Neuronal stem cell (in vitro differentiated cells): Measurements from ENCODE around the gene NLRC3.
"Not testable (repeated sequence)": the region's sequence is repeated elsewhere in the genome, so short reads cannot be mapped to it uniquely, and the experiment has no call there.

Experiments used
- DNase-seq: peaks from one replicate; pipeline ENCODE4 v3.0.0-alpha.2; 2013; ENCODE audit warnings: low spot score
- H2AFZ ChIP-seq: one replicate; pipeline ENCODE4 v1.6.1; 2013; ENCODE audit warnings: mild to moderate bottlenecking, low read length, inconsistent platforms
- H2AK5ac ChIP-seq: 2 replicates; pipeline ENCODE4 v1.6.1; 2013; ENCODE audit warnings: low read depth, mild to moderate bottlenecking, inconsistent platforms, low read length, moderate library complexity, mixed read lengths
- H2BK120ac ChIP-seq: 2 replicates; pipeline ENCODE4 v1.6.1; 2013; ENCODE audit warnings: low read depth, mild to moderate bottlenecking, inconsistent platforms, low read length, moderate library complexity, mixed read lengths
- H2BK12ac ChIP-seq: one replicate; pipeline ENCODE4 v1.6.1; 2013; ENCODE audit warnings: low read length, inconsistent platforms
- H2BK15ac ChIP-seq: 2 replicates; pipeline ENCODE4 v1.6.1; 2013; ENCODE audit warnings: mild to moderate bottlenecking, low read length, inconsistent platforms, mixed read lengths
- H2BK5ac ChIP-seq: one replicate; pipeline ENCODE4 v1.6.1; 2013; ENCODE audit warnings: inconsistent platforms, mild to moderate bottlenecking, low read length, moderate library complexity
- H3K14ac ChIP-seq: one replicate; pipeline ENCODE4 v1.6.1; 2013; ENCODE audit warnings: low read length, inconsistent platforms
- H3K18ac ChIP-seq: 2 replicates; pipeline ENCODE4 v1.6.1; 2013; ENCODE audit warnings: low read length, inconsistent platforms
- H3K23ac ChIP-seq: 2 replicates; pipeline ENCODE4 v1.6.1; 2013; ENCODE audit warnings: low read depth, mild to moderate bottlenecking, mixed read lengths, low read length, inconsistent platforms; ENCODE audit not compliant: poor library complexity
- H3K27ac ChIP-seq: replicated peaks from 3 replicates; pipeline ENCODE4 v1.5.1; 2013; ENCODE audit warnings: low read length, inconsistent platforms
- H3K27me3 ChIP-seq, 3 experiments: 2 replicates each; pipeline ENCODE4 v1.6.1; 2013; ENCODE audit warnings: low read length in 3 of 3, mild to moderate bottlenecking in 2 of 3, inconsistent platforms in 1 of 3, low read depth in 1 of 3, mixed read lengths in 1 of 3, moderate library complexity in 1 of 3; ENCODE audit not compliant: control insufficient read depth in 3 of 3, insufficient read depth in 3 of 3
- H3K36me3 ChIP-seq, 2 donors: replicated peaks in 1 of 2; 2 replicates each; pipeline ENCODE4 v1.6.1; 2013; ENCODE audit warnings: low read length in 2 of 2; ENCODE audit not compliant: control insufficient read depth in 2 of 2, insufficient read depth in 2 of 2
- H3K4ac ChIP-seq: 2 replicates; pipeline ENCODE4 v1.6.1; 2013; ENCODE audit warnings: inconsistent platforms, mild to moderate bottlenecking, low read length, moderate library complexity
- H3K4me1 ChIP-seq, 2 donors: 1 replicate in 1 of 2; 2 replicates in 1 of 2; pipeline ENCODE4 v1.6.1; 2013; ENCODE audit warnings: low read length in 2 of 2, low read depth in 1 of 2; ENCODE audit not compliant: control insufficient read depth in 2 of 2, insufficient read depth in 1 of 2
- H3K4me2 ChIP-seq: one replicate; pipeline ENCODE4 v1.6.1; 2013; ENCODE audit warnings: mild to moderate bottlenecking, low read length, inconsistent platforms; ENCODE audit not compliant: insufficient read depth, poor library complexity, severe bottlenecking
- H3K4me3 ChIP-seq, 2 donors: 2 replicates each; pipeline ENCODE4 v1.5.1; 2013; ENCODE audit warnings: low read length in 2 of 2, mild to moderate bottlenecking in 2 of 2, inconsistent platforms in 1 of 2, moderate library complexity in 1 of 2
- H3K79me1 ChIP-seq: one replicate; pipeline ENCODE4 v1.6.1; 2013; ENCODE audit warnings: low read depth, mild to moderate bottlenecking, inconsistent platforms, low read length, moderate library complexity
- H3K9ac ChIP-seq: one replicate; pipeline ENCODE4 v1.6.1; 2013; ENCODE audit warnings: mild to moderate bottlenecking, low read depth, low read length, inconsistent platforms; ENCODE audit not compliant: poor library complexity
- H3K9me3 ChIP-seq, 2 donors: replicated peaks in 1 of 2; 2 replicates each; pipeline versions ENCODE3 to v1.6.1; 2013; ENCODE audit warnings: low read length in 2 of 2, mild to moderate bottlenecking in 2 of 2, inconsistent platforms in 1 of 2, low read depth in 1 of 2, mixed read lengths in 1 of 2, moderate library complexity in 1 of 2; ENCODE audit not compliant: control insufficient read depth in 2 of 2, insufficient read depth in 1 of 2
- H4K8ac ChIP-seq: one replicate; pipeline ENCODE4 v1.6.1; 2013; ENCODE audit warnings: low read depth, mild to moderate bottlenecking, inconsistent platforms, low read length, moderate library complexity
- H4K91ac ChIP-seq: one replicate; pipeline ENCODE4 v1.6.1; 2013; ENCODE audit warnings: low read length, low read depth, mild to moderate bottlenecking, inconsistent platforms; ENCODE audit not compliant: poor library complexity
- WGBS, 2 donors: extraction: QIAGEN DNeasy Blood & Tissue Kit; methylation state at CpG; one replicate each; pipeline ENCODE4 v1.1.7; 2013; ENCODE audit warnings: missing lambda C conversion rate in 2 of 2, mixed read lengths in 1 of 2; ENCODE audit not compliant: insufficient read length in 2 of 2, insufficient replicate concordance in 1 of 2; ENCODE audit errors: extremely low coverage in 2 of 2; 5-methylcytosine and 5-hydroxymethylcytosine counted together

Gene NLRC3

GRCh38 chr16:3501412-3501761 lies 75.8 kb downstream of the NLRC3 start:
- DNase-seq, H2AK5ac ChIP-seq, H3K23ac ChIP-seq, H3K14ac ChIP-seq, H4K91ac ChIP-seq, H3K79me1 ChIP-seq, H2BK5ac ChIP-seq, H3K18ac ChIP-seq, H3K9me3 ChIP-seq, H2BK12ac ChIP-seq, H3K9ac ChIP-seq, H3K4me1 ChIP-seq, H2BK15ac ChIP-seq, H2BK120ac ChIP-seq, H3K4ac ChIP-seq, H4K8ac ChIP-seq, H3K27me3 ChIP-seq: not testable (repeated sequence)
- H3K36me3 ChIP-seq = peaks cover 2 to 20% of the 10 kb centered on the region in 2 donors
- peak overlapping the region; percentile 72 for H3K27ac ChIP-seq
- H3K4me3 ChIP-seq = peak overlapping the region; percentile 82 to 87
- H3K4me2 ChIP-seq = peak overlapping the region; percentile 54
- peak overlapping the region; percentile 93 for H2AFZ ChIP-seq
- WGBS, 2 donors = no CpG with 5 or more reads among the region's 24 CpGs

GRCh38 chr16:3498988-3499387 lies 78.2 kb downstream of the NLRC3 start:
- Histone ChIP-seq H3K14ac (no peak overlapping the region), H3K23ac (no peak overlapping the region), H3K36me3 (no peaks in the 10 kb centered on the region), H4K91ac (no peak overlapping the region), H3K18ac (no peak overlapping the region), H2AK5ac (no peak overlapping the region), H2AFZ (no peak overlapping the region), H2BK12ac (no peak overlapping the region), H3K27me3 (no peaks in the 10 kb centered on the region), H3K27ac (no peak overlapping the region), H3K4ac (no peak overlapping the region), H3K4me3 (no peak overlapping the region), H3K9ac (no peak overlapping the region), H3K79me1 (peaks cover 3% of the 10 kb centered on the region), H2BK120ac (no peak overlapping the region), H3K4me1 (peaks cover 0 to 4% of the 10 kb centered on the region in 2 donors), H2BK5ac (no peak overlapping the region), H3K4me2 (no peak overlapping the region), H2BK15ac (no peak overlapping the region), H3K9me3 (no peaks in the 10 kb centered on the region), H4K8ac (no peak overlapping the region)
- no peak for DNase-seq
- no CpG with 5 or more reads among the region's 16 CpGs for WGBS, 2 donors

- no peak overlapping the region for H2AFZ ChIP-seq
- no peak overlapping the region for H2BK120ac ChIP-seq
- no peak overlapping the region for H3K27ac ChIP-seq
- H3K4me3 ChIP-seq = no peak overlapping the region
- peaks cover 0 to 4% of the 10 kb centered on the region in 2 donors for H3K4me1 ChIP-seq
- no peak overlapping the region for H2BK15ac ChIP-seq
- no peak overlapping the region for H3K14ac ChIP-seq
- H2AK5ac ChIP-seq = no peak overlapping the region
- H3K23ac ChIP-seq = no peak overlapping the region
- no peak overlapping the region for H3K18ac ChIP-seq
- no peak overlapping the region for H4K91ac ChIP-seq
- H2BK5ac ChIP-seq = no peak overlapping the region
- DNase-seq = no peak
- H3K9me3 ChIP-seq = no peaks in the 10 kb centered on the region
- no peak overlapping the region for H4K8ac ChIP-seq
- H3K9ac ChIP-seq = no peak overlapping the region
- WGBS, 2 donors = no CpG with 5 or more reads among the region's 4 CpGs
- H3K4me2 ChIP-seq = no peak overlapping the region
- no peaks in the 10 kb centered on the region for H3K36me3 ChIP-seq
- H2BK12ac ChIP-seq = no peak overlapping the region
- no peaks in the 10 kb centered on the region for H3K27me3 ChIP-seq
- H3K79me1 ChIP-seq = peaks cover 5% of the 10 kb centered on the region
- H3K4ac ChIP-seq = no peak overlapping the region
Measured at GRCh38 chr16:3497771-3498170, 79.4 kb downstream of the NLRC3 start.

GRCh38 chr16:3496386-3496785 lies 80.8 kb downstream of the NLRC3 start:
- no peak overlapping the region for H4K8ac ChIP-seq
- no peak overlapping the region for H2BK5ac ChIP-seq
- peak overlapping the region; percentile 65 for H3K23ac ChIP-seq
- H3K4me1 ChIP-seq = no peaks in the 10 kb centered on the region
- H2BK120ac ChIP-seq = no peak overlapping the region
- no peak overlapping the region for H2BK12ac ChIP-seq
- H3K4me3 ChIP-seq = no peak overlapping the region
- DNase-seq = no peak
- H3K9ac ChIP-seq = no peak overlapping the region
- H2AK5ac ChIP-seq = no peak overlapping the region
- H2AFZ ChIP-seq = no peak overlapping the region
- H2BK15ac ChIP-seq = no peak overlapping the region
- H3K79me1 ChIP-seq = peaks cover 5% of the 10 kb centered on the region
- H3K4me2 ChIP-seq = no peak overlapping the region
- no peak overlapping the region for H4K91ac ChIP-seq
- no peak overlapping the region for H3K27ac ChIP-seq
- H3K9me3 ChIP-seq = peaks cover 0 to 2% of the 10 kb centered on the region in 2 donors
- H3K18ac ChIP-seq = no peak overlapping the region
- H3K4ac ChIP-seq = no peak overlapping the region
- H3K14ac ChIP-seq = no peak overlapping the region
- WGBS, 2 donors = no CpG with 5 or more reads among the region's 30 CpGs
- H3K27me3 ChIP-seq = no peaks in the 10 kb centered on the region
- no peaks in the 10 kb centered on the region for H3K36me3 ChIP-seq
